Heart right ventricle (tissue), 16 donors: ENCODE data around the gene SCN4A. TPM values are rescaled to one million over a fixed set of nuclear protein-coding genes. Genes with fewer than 3 reads are reported as not detected.

Experiments
- ATAC-seq, 8 donors: fragments of 200-7000 bp; cut with Tn5 transposase; one replicate each; pipeline ENCODE4 v1.9.1; 2020; ENCODE audit warnings: mild to moderate bottlenecking in 8 of 8, moderate library complexity in 8 of 8, moderate number of reproducible peaks in 1 of 8
- DNase-seq, 2 donors: peaks; one replicate each; pipeline ENCODE4 v3.0.0-alpha.2; 2020
- H3K27ac ChIP-seq, 10 donors: fragments of 200-600 bp; sonication (generic) in 2 of 10; one replicate each; pipeline versions ENCODE4 v1.5.0 to v1.8.0; 2020 to 2022; ENCODE audit warnings: mild to moderate bottlenecking in 3 of 10
- H3K27me3 ChIP-seq, 7 donors: fragments of 200-600 bp; one replicate each; pipeline ENCODE4 v1.8.0; 2021 to 2022; ENCODE audit warnings: mild to moderate bottlenecking in 2 of 7
- H3K36me3 ChIP-seq, 9 donors: fragments of 200-600 bp; sonication (generic) in 1 of 9; one replicate each; pipeline versions ENCODE4 v1.5.0 to v1.8.0; 2020 to 2022; ENCODE audit warnings: mild to moderate bottlenecking in 2 of 9
- H3K4me1 ChIP-seq, 9 donors: fragments of 200-600 bp; sonication (generic) in 1 of 9; one replicate each; pipeline versions ENCODE4 v1.5.0 to v1.8.0; 2020 to 2022; ENCODE audit warnings: mild to moderate bottlenecking in 4 of 9
- H3K4me3 ChIP-seq, 10 donors: fragments of 200-600 bp; sonication (generic) in 2 of 10; one replicate each; pipeline versions ENCODE4 v1.5.0 to v1.8.0; 2020 to 2022; ENCODE audit warnings: mild to moderate bottlenecking in 7 of 10, moderate library complexity in 2 of 10
- H3K9me3 ChIP-seq, 11 donors: fragments of 200-600 bp in 10 of 11; sonication (generic) in 2 of 11; one replicate each; pipeline versions ENCODE4 v1.5.0 to v1.8.0; 2013 to 2022; ENCODE audit warnings: mild to moderate bottlenecking in 2 of 11, control low read depth in 1 of 11, moderate library complexity in 1 of 11
- CTCF ChIP-seq, 9 donors: fragments of 200-600 bp; sonication (generic) in 2 of 9; IDR thresholded peaks; one replicate each; pipeline versions ENCODE4 v1.5.0 to v1.8.0; 2021 to 2022; ENCODE audit warnings: antibody characterized with exemption in 9 of 9, mild to moderate bottlenecking in 5 of 9, moderate library complexity in 1 of 9
- WGBS, 2 donors: extraction: QIAGEN DNeasy Blood & Tissue Kit; methylation state at CpG; one replicate each; pipeline ENCODE4 v1.1.7; 2013; ENCODE audit warnings: inconsistent platforms in 1 of 2; 5-methylcytosine and 5-hydroxymethylcytosine counted together
- intact Hi-C, 10 donors: fragments of 100-400 bp; cut with DNase I; formaldehyde crosslinking; loops; one replicate each; pipeline versions ENCODE4 v1.11.1 to v1.14.2; 2022
- polyA plus RNA-seq, 2 donors: library from polyadenylated mRNA; stranded (reverse); fragments of 200-250 nt; gene quantifications; one replicate each; pipeline ENCODE4 v1.2.3, GENCODE V29; 2013
- total RNA-seq, 10 donors: library from RNA; stranded (reverse); fragmentation: NEBNext Ultra II Directional in 3 of 10; extraction: Animal tissue kit (Norgen Biotek cat#: 25700) in 3 of 10; gene quantifications; one replicate each; pipeline versions ENCODE4 v1.2.1 to v1.2.4, GENCODE V29; 2021 to 2023
- donor health status: Arrhythmogenic right ventricular cardiomyopathy.
- donor health status: ischemic (EF 13 %, LVEDD 7.1; RV severe dilation, severe dysfunction).
- donor health status: healthy with polysubstance abuse.
- donor health status: DM: no; HTN: yes; CAD: no.
- donor health status: DM: no; HTN: no; CAD: no.
- donor health status: ischemic (EF 25% LVEDD 6.9; RV normal size, moderate dysfunction).
- donor health status: ischemic (EF 25% LVEDD 5.7; RV mildly dilated, moderate dysfunction).
- donor health status: healthy.
- donor health status: DM: yes; HTN: yes; CAD: no.
- donor health status: Ischemic cardiomyopathy.
- donor health status: ischemic (EF 35%, LVEDD 5.7; RV mildly dilated, moderate dysfunction).
- donor health status: nonischemic (EF 11% LVEDD 7.7; RV severe dilation, severe dysfunction).
- donor health status: DM: yes; HTN: yes; CAD: no.
- donor health status: PGD.
- donor health status: ischemic (EF 29% LVEDD 5.4; RV normal size, mild dysfunction).
- donor health status: nonischemic (EF 23%, LVEDD 6.1; RV moderate dilation, normal function).

Gene SCN4A
- total and polyA plus RNA-seq, 12 donors: 0.19 to 2.9 (median 0.53) TPM

GRCh38 chr17:63933598-63933997 is 39.1 kb downstream of the SCN4A start:
- no peak for TF ChIP-seq CTCF (IDR thresholded peaks at IDR 0.05)
- peaks cover 0 to 2% (median 0%) of the 10 kb centered on the region in 7 donors for H3K27me3 ChIP-seq
- DNase-seq: no peak
- no peak overlapping the region for H3K4me3 ChIP-seq
- no peaks in the 10 kb centered on the region for H3K9me3 ChIP-seq
- intact Hi-C loops: loop anchor here in 4 of 10 donors (5.0 kb wide), 2 partner anchors 49 to 54 kb away; no protein-coding TSS in a partner anchor
- peaks cover 0 to 11% (median 0%) of the 10 kb centered on the region in 9 donors for H3K36me3 ChIP-seq
- no peak overlapping the region for H3K27ac ChIP-seq
- ATAC-seq: no peak
- WGBS, 2 donors: 87 to 89% methylated on average over 8 of the region's 8 CpGs
- peaks cover 0 to 32% (median 24%) of the 10 kb centered on the region in 9 donors for H3K4me1 ChIP-seq

GRCh38 chr17:63932721-63933120 is 40.0 kb downstream of the SCN4A start:
- ATAC-seq (no peak), DNase-seq (no peak)
- intact Hi-C loops: loop anchor here in 4 of 10 donors (5.0 kb wide), 2 partner anchors 50 to 55 kb away; no protein-coding TSS in a partner anchor
- Histone ChIP-seq H3K9me3 (no peaks in the 10 kb centered on the region), H3K36me3 (peaks cover 0 to 12% (median 0%) of the 10 kb centered on the region in 9 donors), H3K27ac (peak overlapping the region in 8 of 10 donors; percentile 65 to 88 (median 78)), H3K4me3 (no peak overlapping the region), H3K4me1 (peaks cover 0 to 30% (median 24%) of the 10 kb centered on the region in 9 donors), H3K27me3 (peaks cover 0 to 2% (median 0%) of the 10 kb centered on the region in 7 donors)
- WGBS, 2 donors: 95% methylated on average over 4 of the region's 4 CpGs
- no peak for TF ChIP-seq CTCF (IDR thresholded peaks at IDR 0.05)

GRCh38 chr17:63931981-63932561 is 40.6 kb downstream of the SCN4A start, which contains the start of gene CD79B:
Gene CD79B, minus strand, starts transcription at chr17:63932331. Its CDS starts 70 bp downstream, at chr17:63932261.
- H3K36me3 ChIP-seq: peaks cover 0 to 12% (median 0%) of the 10 kb centered on the region in 9 donors
- DNase-seq (peak in 1 of 2 donors; percentile 21), ATAC-seq (peak in 7 of 8 donors; percentile 4 to 52 (median 27))
- H3K27ac ChIP-seq: peak within 1 kb of the TSS; percentile 65 to 88 (median 76)
- peaks cover 0 to 2% (median 0%) of the 10 kb centered on the region in 7 donors for H3K27me3 ChIP-seq
- intact Hi-C loops: loop anchor here in 4 of 10 donors (5.0 kb wide), 2 partner anchors 50 to 55 kb away; no protein-coding TSS in a partner anchor
- H3K4me1 ChIP-seq: peaks cover 0 to 30% (median 24%) of the 10 kb centered on the region in 9 donors
- H3K4me3 ChIP-seq: peak within 1 kb of the TSS in 9 of 10 donors; percentile 13 to 48 (median 39)
- no peaks in the 10 kb centered on the region for H3K9me3 ChIP-seq
- TF ChIP-seq CTCF (IDR thresholded peaks at IDR 0.05): no peak
- 50 to 54% methylated on average over 19 of the region's 19 CpGs for WGBS, 2 donors

- 51 to 58% methylated on average over 16 of the region's 16 CpGs for WGBS, 2 donors
- H3K27ac ChIP-seq: peak overlapping the region; percentile 65 to 88 (median 76)
- H3K27me3 ChIP-seq: peaks cover 0 to 2% (median 0%) of the 10 kb centered on the region in 7 donors
- DNase-seq (peak; percentile 77 to 84), ATAC-seq (peak; percentile 85 to 96 (median 89))
- no peaks in the 10 kb centered on the region for H3K9me3 ChIP-seq
- H3K36me3 ChIP-seq: peaks cover 0 to 12% (median 0%) of the 10 kb centered on the region in 9 donors
- no peak for TF ChIP-seq CTCF (IDR thresholded peaks at IDR 0.05)
- peak overlapping the region in 9 of 10 donors; percentile 13 to 48 (median 39) for H3K4me3 ChIP-seq
- intact Hi-C loops: loop anchor here in 4 of 10 donors (5.0 kb wide), 2 partner anchors 51 to 56 kb away; no protein-coding TSS in a partner anchor
- peaks cover 0 to 30% (median 24%) of the 10 kb centered on the region in 9 donors for H3K4me1 ChIP-seq
Measured at GRCh38 chr17:63930951-63931575, 41.7 kb downstream of the SCN4A start.
